HG03039 (cell line): ENCODE measurements around the gene CHSY1.

Experiments used
- ATAC-seq: cut with Tn5 transposase; IDR thresholded peaks from one replicate; pipeline ENCODE4 v1.9.1; 2021; ENCODE audit warnings: mild to moderate bottlenecking, moderate library complexity; ENCODE audit not compliant: unreplicated experiment

Gene CHSY1

GRCh38 chr15:101173233-101174119 lies 78.4 kb downstream of the CHSY1 start:
- no peak for ATAC-seq

GRCh38 chr15:101172501-101173071 lies 79.3 kb downstream of the CHSY1 start:
- no peak for ATAC-seq

- ATAC-seq = no peak
These were observed 79.9 kb downstream of the CHSY1 start for GRCh38 chr15:101171954-101172353.

- ATAC-seq = no peak
These were observed 81.1 kb downstream of the CHSY1 start for GRCh38 chr15:101170568-101171350.

- ATAC-seq = no peak
These were observed 82.3 kb downstream of the CHSY1 start for GRCh38 chr15:101169495-101170071.

GRCh38 chr15:101168898-101169494 lies 82.9 kb downstream of the CHSY1 start:
- no peak for ATAC-seq

- ATAC-seq = no peak
These were observed 83.4 kb downstream of the CHSY1 start for GRCh38 chr15:101168463-101168824.

- ATAC-seq = no peak
These were observed 83.9 kb downstream of the CHSY1 start for GRCh38 chr15:101167753-101168462.

- no peak for ATAC-seq
These were observed 84.5 kb downstream of the CHSY1 start for GRCh38 chr15:101167411-101167752.

- no peak for ATAC-seq
These were observed 85.9 kb downstream of the CHSY1 start for GRCh38 chr15:101165905-101166471.

GRCh38 chr15:101162701-101163483 lies 89.0 kb downstream of the CHSY1 start:
- ATAC-seq = no peak

- ATAC-seq = no peak
These were observed 90.2 kb downstream of the CHSY1 start for GRCh38 chr15:101161656-101162055.

GRCh38 chr15:101159936-101160815 lies 91.7 kb downstream of the CHSY1 start:
- ATAC-seq = no peak

GRCh38 chr15:101159096-101159935 lies 92.5 kb downstream of the CHSY1 start:
- ATAC-seq = no peak

GRCh38 chr15:101158166-101159095 lies 93.4 kb downstream of the CHSY1 start:
- ATAC-seq = no peak

GRCh38 chr15:101157721-101158120 lies 94.1 kb downstream of the CHSY1 start:
- ATAC-seq = no peak
